ENCODE measurements around the gene STXBP1.

The STXBP1 gene

GRCh38 chr9:127611899-127612790 is at the start of gene STXBP1:
TSS of gene STXBP1 (plus strand) at chr9:127612277. CDS start at chr9:127612404, 127 bp downstream.
- peak; percentile 86 to 99 (median 90) for DNase-seq

DNA sequence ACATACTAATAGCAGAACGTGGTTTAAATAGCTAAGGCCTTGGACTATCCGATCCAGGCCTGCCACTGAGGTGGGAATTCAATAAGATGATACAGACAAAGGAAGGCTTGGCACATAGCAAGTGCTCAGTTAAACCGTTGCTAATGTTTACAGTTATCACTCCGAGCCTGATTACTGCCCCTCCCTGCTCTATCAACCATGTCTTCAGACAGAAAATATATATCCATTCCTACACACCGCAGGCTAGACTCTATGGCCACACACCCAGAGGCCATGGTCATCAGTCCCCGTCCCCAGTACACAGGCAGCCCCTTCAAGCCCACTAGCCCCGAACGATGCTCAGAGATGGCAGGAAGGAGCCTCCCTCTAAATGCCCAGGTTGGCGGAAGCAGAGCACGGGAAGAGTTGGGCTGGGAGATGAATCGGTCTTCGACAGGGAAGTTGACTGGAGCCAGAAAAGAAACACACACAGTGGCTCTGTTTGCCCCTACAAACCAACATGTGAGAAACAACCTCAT is 49.7 kb upstream of the STXBP1 start:
- intact Hi-C loops (cut with DNase I) = no loop called here

More at GRCh38 chr9:127611899-127612790, at the start of gene STXBP1:
- intact Hi-C loops (cut with DNase I) = loop anchor here (5.0 kb wide), 2 partner anchors 120 to 305 kb away; partner anchors contain the start of gene ST6GALNAC4

DNA sequence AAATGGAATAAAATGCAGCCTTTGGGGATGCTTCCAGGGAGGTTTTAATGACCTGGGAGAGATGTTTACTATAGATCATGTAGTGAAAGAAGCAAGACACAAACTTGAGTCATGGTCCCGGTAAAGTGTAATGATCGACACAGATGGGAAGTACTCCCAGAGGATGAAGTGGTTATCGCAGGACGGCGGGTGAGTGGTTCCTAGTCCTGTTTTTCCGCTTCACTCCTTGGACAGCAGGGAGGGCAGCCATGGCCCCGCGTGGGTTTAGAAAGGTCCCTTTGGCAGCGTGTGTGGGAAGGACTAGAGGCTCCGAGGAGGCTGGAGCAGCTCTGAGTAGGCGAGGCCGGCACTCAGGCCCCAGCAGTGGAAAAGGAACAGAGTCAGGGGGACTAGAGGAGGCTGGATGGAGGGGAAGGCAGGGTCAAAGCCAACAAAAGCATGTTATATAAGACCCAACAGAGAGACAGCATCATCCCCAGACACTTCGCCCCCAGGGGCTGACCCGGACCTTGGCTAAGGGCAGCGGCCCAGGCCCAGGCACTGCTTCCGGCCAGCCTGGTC is 49.2 kb upstream of the STXBP1 start:
- DNase-seq = no peak

More for the DNA sequence above, 49.7 kb upstream of the STXBP1 start:
- DNase-seq = no peak

GRCh38 chr9:127563579-127563978 is 48.5 kb upstream of the STXBP1 start:
- DNase-seq = no peak
- intact Hi-C loops (cut with DNase I) = no loop called here

More for the DNA sequence above, 49.2 kb upstream of the STXBP1 start:
- intact Hi-C loops (cut with DNase I) = no loop called here

- DNase-seq = no peak
- intact Hi-C loops (cut with DNase I) = no loop called here
Observed at GRCh38 chr9:127565231-127565630, 46.8 kb upstream of the STXBP1 start.

- intact Hi-C loops (cut with DNase I) = no loop called here
- DNase-seq = peak in 1 of 10 donors; percentile 19
Observed at GRCh38 chr9:127566351-127567001, 45.6 kb upstream of the STXBP1 start.

DNA sequence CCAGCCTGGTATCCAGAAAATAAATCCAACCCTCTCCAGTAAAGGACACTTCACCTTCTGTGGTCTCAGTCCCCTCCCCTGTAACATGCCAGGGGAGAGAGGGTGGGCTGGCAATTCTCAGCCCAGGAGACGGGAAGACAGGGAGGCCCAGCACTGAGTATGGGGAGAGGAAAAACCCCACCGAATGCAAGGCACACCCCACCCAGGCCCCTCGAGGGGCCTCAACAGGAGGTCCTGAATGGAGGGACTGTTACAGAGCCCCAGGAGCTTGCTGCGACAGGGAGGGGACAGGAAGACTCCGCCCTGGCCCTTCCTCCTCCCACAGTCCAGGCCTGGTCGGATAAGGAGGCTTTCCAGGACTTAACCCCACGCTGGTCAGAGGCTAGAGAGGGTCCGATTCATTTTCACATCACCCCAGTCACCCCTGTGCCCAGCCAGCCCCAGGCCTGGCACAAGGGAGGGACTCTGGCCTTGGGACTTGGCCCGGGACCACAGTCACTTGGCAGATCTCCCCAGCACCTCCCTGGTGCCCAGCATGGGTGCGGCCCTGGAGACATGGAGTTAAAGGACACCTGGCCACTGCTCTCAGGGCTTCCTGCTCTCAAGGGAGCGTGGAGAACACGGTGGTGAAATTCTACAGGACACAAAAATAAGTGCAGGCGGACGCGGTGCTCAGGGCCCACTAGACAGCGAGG is 44.9 kb upstream of the STXBP1 start:
- peak in 2 of 10 donors; percentile 73 to 76 for DNase-seq
- intact Hi-C loops (cut with DNase I) = no loop called here

- DNase-seq = peak in 3 of 10 donors; percentile 18 to 87 (median 61)
- intact Hi-C loops (cut with DNase I) = no loop called here
Observed at GRCh38 chr9:127567730-127568617, 44.1 kb upstream of the STXBP1 start.

DNA sequence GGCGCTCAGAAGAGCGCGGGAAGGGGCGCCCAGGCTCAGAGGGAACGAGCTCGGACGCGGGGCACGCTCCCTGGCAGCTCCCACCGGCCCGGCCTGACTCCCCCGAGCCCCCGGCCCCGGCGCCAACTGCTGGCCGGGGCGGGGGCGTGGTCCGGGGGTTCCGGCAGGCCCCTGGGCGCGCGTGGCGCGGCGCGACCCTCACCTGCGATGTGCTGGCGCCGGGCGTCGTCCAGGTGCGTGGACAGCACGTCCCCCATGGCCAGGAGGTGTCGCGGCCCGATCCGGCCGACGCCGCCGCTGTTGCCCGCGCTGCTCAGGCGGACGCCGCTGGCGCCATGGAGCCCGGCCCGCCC is 43.5 kb upstream of the STXBP1 start:
- DNase-seq = no peak
- intact Hi-C loops (cut with DNase I) = no loop called here

DNA sequence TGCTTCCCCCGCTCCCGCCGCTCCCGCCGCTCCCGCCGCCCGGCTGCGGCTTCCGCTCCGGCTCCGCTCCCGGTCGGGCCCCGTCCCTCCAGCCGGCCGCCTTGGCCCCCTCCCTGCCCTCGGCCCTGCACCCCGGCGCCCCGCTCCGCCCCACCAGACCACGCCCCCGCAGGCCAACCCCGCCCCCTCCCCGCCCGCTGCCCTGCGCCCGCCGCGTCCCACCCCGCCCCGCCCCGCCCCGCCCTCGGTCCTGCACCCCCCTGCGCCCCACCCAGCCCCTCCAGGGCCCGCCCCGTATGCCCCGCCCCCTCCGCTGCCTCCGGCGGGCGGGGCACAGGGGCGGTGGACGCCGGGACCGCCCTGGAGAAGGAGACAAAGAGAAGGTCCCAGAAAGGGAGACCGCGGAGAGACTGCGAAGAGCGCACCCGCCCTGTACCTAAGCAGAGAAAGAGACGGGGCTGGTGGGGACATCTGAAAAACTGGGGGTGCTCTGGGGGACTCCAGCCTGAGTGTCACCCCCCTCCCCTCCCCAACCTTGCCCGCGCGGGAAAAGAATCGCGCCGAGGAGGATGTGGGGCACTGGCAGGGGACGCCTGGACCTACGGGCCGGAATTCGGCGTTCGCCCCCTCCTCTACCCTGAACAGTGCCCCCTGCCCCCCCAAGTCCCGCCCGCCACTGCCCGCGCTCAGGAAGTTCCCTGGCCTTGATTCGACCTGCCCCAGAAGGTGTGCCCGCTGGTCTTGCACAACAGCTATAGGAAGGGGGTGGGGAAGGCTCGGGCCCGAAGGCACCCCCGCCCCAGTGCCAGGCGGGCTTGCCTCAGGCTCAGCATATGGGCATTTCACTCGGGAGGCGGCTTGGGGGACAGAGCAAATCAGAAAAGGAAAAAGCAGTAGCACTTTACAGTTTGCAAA is 42.8 kb upstream of the STXBP1 start:
- intact Hi-C loops (cut with DNase I) = no loop called here
- peak in 6 of 10 donors; percentile 19 to 91 (median 73) for DNase-seq

DNA sequence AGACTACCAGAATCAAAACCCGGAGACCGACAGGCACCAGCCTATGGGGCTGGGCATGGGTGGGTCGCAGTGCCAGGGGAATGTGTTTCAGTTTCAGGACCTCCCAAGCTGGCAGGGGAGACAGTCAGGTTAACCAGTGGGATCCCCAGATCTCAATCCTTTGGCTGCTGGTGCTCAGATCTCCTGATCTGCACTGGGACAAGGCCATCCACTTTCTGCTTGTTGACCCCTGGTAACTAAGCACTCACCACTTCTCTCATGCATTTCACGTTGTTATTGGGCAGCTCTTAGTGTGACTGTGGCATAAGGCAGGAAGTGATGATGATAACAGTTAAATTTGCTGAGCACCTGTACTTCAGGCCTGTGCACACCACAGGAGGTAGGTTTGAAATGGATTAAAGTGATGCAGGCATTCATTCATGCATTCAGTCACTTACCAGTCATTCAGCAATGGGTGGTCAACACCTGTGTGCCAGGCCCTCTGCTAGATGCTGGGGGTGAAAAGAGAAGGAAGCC is 42.1 kb upstream of the STXBP1 start:
- intact Hi-C loops (cut with DNase I) = no loop called here

GRCh38 chr9:127570533-127571111 is 41.5 kb upstream of the STXBP1 start:
- intact Hi-C loops (cut with DNase I) = no loop called here
- DNase-seq = peak in 3 of 10 donors; percentile 43 to 70 (median 70)

More for the DNA sequence above, 42.1 kb upstream of the STXBP1 start:
- DNase-seq = no peak

- intact Hi-C loops (cut with DNase I) = no loop called here
- DNase-seq = peak in 2 of 10 donors; percentile 24 to 40
Observed at GRCh38 chr9:127571971-127572370, 40.1 kb upstream of the STXBP1 start.

- peak in 2 of 10 donors; percentile 43 to 48 for DNase-seq
- intact Hi-C loops (cut with DNase I) = no loop called here
Observed at GRCh38 chr9:127572961-127573721, 38.9 kb upstream of the STXBP1 start.

DNA sequence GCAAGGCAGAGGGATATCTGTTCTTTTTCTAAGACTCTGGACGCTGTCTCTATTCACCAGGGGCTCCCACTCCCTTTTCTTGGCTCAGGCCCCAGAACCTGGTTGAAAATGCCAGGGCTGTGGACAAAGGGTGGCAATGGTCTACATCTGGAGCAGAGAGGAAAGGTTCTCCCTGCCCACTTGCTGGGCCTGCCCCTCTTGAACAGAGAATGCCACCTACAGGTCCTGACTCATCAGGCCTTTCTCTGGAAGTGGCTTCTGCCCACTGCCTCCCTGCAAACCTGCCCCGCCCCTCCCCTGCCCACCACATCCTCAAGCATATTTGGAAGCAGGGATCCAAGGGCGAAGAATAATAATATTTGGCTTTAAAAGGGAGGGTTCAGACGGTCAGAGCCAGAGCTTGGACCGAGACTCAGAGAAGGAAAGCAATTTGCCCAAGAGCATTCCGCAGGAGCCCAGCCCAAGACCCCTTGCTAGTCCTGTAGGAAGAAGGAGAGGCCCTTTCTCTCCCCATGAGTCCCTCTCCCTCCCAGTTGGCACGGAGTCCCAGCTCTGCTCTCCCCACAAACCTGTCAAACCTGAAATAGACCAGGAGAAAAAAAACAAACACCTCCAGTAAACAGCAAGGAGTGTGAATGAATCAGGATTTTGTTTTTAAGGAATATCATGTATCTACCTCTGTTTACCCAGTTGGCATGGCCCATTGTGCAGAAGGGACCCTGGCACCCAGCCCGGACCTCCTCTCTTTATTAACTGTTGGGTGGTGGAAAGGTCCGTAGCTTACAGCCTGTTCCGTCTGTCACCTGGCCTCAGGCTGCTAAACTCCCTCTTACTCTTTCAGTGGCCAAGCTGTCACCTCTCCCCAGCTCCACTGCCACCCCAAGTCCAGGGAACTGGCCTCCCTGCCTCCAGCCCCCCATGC is 37.7 kb upstream of the STXBP1 start:
- intact Hi-C loops (cut with DNase I) = no loop called here
- DNase-seq = peak in 2 of 10 donors; percentile 57 to 78
